Measurements from ENCODE around the gene MEG3. TPM values are rescaled to one million over a fixed set of nuclear protein-coding genes. Genes with fewer than 3 reads are reported as not detected.

The MEG3 gene
- total and polyA plus RNA-seq, 2 experiments from 2014 or later, result not detected

- no peaks in the 10 kb centered on the region for H4K20me1 ChIP-seq (replicated peaks; ENCODE audit: insufficient read depth)
- no peaks in the 10 kb centered on the region for H3K4me1 ChIP-seq (ENCODE audit: insufficient read depth)
- no peaks in the 10 kb centered on the region for H3F3A ChIP-seq (replicated peaks; ENCODE audit: low read depth)
- no peak overlapping the region for H2AFZ ChIP-seq
- TF ChIP-seq POLR2AphosphoS5 (IDR thresholded peaks at IDR 0.05; ENCODE audit: low read depth), result no peak
- TF ChIP-seq, protein P1, sequence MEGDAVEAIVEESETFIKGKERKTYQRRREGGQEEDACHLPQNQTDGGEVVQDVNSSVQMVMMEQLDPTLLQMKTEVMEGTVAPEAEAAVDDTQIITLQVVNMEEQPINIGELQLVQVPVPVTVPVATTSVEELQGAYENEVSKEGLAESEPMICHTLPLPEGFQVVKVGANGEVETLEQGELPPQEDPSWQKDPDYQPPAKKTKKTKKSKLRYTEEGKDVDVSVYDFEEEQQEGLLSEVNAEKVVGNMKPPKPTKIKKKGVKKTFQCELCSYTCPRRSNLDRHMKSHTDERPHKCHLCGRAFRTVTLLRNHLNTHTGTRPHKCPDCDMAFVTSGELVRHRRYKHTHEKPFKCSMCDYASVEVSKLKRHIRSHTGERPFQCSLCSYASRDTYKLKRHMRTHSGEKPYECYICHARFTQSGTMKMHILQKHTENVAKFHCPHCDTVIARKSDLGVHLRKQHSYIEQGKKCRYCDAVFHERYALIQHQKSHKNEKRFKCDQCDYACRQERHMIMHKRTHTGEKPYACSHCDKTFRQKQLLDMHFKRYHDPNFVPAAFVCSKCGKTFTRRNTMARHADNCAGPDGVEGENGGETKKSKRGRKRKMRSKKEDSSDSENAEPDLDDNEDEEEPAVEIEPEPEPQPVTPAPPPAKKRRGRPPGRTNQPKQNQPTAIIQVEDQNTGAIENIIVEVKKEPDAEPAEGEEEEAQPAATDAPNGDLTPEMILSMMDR (conservative IDR thresholded peaks at IDR 0.05; ENCODE audit: low read depth in 2 of 2), result no peak
- no peaks in the 10 kb centered on the region for H3K36me3 ChIP-seq (ENCODE audit: insufficient read depth)
- H3K27ac ChIP-seq (ENCODE audit: low read depth), result no peak overlapping the region
- peaks cover 11% of the 10 kb centered on the region for H3K36me3 Mint-ChIP-seq (ENCODE audit: low read depth)
- peaks cover 17% of the 10 kb centered on the region for H3K27me3 Mint-ChIP-seq (ENCODE audit: insufficient read depth, low read depth, poor library complexity)
- no peaks in the 10 kb centered on the region for H3K27me3 ChIP-seq (ENCODE audit: insufficient read depth)
- no peak overlapping the region for H3K4me2 ChIP-seq
- no peak overlapping the region for H3K27ac Mint-ChIP-seq
- H3K79me2 ChIP-seq (replicated peaks; ENCODE audit: insufficient read depth), result no peaks in the 10 kb centered on the region
- H3K4me3 ChIP-seq, result no peak overlapping the region
- no peaks in the 10 kb centered on the region for H3K9me2 ChIP-seq (ENCODE audit: insufficient read depth)
- no peak for ATAC-seq
- no peaks in the 10 kb centered on the region for H3K4me1 Mint-ChIP-seq
- DNase-seq (ENCODE audit: low spot score), result no peak
- peaks cover 24% of the 10 kb centered on the region for H3K9me3 Mint-ChIP-seq
- H3K4me3 Mint-ChIP-seq, result no peak overlapping the region
These were observed 50.1 kb downstream of the MEG3 start for GRCh38 chr14:100875861-100876590.

- Mint-ChIP-seq H3K4me1 (no peaks in the 10 kb centered on the region), H3K4me3 (no peak overlapping the region), H3K27ac (no peak overlapping the region), H3K36me3 (ENCODE audit: low read depth) (peaks cover 2% of the 10 kb centered on the region; the same call in 2 of the 3 replicates), H3K9me3 (peaks cover 19% of the 10 kb centered on the region), H3K27me3 (ENCODE audit: insufficient read depth, low read depth, poor library complexity) (peaks cover 10% of the 10 kb centered on the region)
- H3K79me2 ChIP-seq (replicated peaks; ENCODE audit: insufficient read depth), result no peaks in the 10 kb centered on the region
- H3K4me1 ChIP-seq (ENCODE audit: insufficient read depth), result no peaks in the 10 kb centered on the region
- no peaks in the 10 kb centered on the region for H4K20me1 ChIP-seq (replicated peaks; ENCODE audit: insufficient read depth)
- H3K27ac ChIP-seq (ENCODE audit: low read depth), result no peak overlapping the region
- H3K4me3 ChIP-seq, result no peak overlapping the region
- ATAC-seq (no peak), DNase-seq (ENCODE audit: low spot score) (no peak)
- TF ChIP-seq ZNF331 (CRISPR knock-in tag; IDR thresholded peaks at IDR 0.05; ENCODE audit: low read depth) (no peak), STAT1 (IDR thresholded peaks at IDR 0.05; ENCODE audit: unreplicated experiment) (no peak), NANOG (IDR thresholded peaks at IDR 0.05; ENCODE audit: borderline replicate concordance) (no peak), EZH2phosphoT487 (IDR thresholded peaks at IDR 0.05; ENCODE audit: unreplicated experiment) (no peak), JUNB (IDR thresholded peaks at IDR 0.05; ENCODE audit: unreplicated experiment) (no peak), CREB1 (CRISPR knock-in tag; IDR thresholded peaks at IDR 0.05; ENCODE audit: low read depth) (no peak), POLR2AphosphoS5 (IDR thresholded peaks at IDR 0.05; ENCODE audit: low read depth) (no peak)
- TF ChIP-seq, protein P2, sequence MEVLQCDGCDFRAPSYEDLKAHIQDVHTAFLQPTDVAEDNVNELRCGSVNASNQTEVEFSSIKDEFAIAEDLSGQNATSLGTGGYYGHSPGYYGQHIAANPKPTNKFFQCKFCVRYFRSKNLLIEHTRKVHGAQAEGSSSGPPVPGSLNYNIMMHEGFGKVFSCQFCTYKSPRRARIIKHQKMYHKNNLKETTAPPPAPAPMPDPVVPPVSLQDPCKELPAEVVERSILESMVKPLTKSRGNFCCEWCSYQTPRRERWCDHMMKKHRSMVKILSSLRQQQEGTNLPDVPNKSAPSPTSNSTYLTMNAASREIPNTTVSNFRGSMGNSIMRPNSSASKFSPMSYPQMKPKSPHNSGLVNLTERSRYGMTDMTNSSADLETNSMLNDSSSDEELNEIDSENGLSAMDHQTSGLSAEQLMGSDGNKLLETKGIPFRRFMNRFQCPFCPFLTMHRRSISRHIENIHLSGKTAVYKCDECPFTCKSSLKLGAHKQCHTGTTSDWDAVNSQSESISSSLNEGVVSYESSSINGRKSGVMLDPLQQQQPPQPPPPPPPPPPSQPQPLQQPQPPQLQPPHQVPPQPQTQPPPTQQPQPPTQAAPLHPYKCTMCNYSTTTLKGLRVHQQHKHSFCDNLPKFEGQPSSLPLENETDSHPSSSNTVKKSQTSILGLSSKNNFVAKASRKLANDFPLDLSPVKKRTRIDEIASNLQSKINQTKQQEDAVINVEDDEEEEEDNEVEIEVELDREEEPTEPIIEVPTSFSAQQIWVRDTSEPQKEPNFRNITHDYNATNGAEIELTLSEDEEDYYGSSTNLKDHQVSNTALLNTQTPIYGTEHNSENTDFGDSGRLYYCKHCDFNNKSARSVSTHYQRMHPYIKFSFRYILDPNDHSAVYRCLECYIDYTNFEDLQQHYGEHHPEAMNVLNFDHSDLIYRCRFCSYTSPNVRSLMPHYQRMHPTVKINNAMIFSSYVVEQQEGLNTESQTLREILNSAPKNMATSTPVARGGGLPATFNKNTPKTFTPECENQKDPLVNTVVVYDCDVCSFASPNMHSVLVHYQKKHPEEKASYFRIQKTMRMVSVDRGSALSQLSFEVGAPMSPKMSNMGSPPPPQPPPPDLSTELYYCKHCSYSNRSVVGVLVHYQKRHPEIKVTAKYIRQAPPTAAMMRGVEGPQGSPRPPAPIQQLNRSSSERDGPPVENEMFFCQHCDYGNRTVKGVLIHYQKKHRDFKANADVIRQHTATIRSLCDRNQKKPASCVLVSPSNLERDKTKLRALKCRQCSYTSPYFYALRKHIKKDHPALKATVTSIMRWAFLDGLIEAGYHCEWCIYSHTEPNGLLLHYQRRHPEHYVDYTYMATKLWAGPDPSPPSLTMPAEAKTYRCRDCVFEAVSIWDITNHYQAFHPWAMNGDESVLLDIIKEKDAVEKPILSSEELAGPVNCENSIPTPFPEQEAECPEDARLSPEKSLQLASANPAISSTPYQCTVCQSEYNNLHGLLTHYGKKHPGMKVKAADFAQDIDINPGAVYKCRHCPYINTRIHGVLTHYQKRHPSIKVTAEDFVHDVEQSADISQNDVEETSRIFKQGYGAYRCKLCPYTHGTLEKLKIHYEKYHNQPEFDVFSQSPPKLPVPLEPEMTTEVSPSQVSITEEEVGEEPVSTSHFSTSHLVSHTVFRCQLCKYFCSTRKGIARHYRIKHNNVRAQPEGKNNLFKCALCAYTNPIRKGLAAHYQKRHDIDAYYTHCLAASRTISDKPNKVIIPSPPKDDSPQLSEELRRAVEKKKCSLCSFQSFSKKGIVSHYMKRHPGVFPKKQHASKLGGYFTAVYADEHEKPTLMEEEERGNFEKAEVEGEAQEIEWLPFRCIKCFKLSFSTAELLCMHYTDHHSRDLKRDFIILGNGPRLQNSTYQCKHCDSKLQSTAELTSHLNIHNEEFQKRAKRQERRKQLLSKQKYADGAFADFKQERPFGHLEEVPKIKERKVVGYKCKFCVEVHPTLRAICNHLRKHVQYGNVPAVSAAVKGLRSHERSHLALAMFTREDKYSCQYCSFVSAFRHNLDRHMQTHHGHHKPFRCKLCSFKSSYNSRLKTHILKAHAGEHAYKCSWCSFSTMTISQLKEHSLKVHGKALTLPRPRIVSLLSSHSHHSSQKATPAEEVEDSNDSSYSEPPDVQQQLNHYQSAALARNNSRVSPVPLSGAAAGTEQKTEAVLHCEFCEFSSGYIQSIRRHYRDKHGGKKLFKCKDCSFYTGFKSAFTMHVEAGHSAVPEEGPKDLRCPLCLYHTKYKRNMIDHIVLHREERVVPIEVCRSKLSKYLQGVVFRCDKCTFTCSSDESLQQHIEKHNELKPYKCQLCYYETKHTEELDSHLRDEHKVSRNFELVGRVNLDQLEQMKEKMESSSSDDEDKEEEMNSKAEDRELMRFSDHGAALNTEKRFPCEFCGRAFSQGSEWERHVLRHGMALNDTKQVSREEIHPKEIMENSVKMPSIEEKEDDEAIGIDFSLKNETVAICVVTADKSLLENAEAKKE (CRISPR knock-in tag; IDR thresholded peaks at IDR 0.05), result no peak
- H3K27me3 ChIP-seq (ENCODE audit: insufficient read depth), result no peaks in the 10 kb centered on the region
- peaks cover 4% of the 10 kb centered on the region; the same call in 1 of the 2 replicates for H3K9me2 ChIP-seq (ENCODE audit: insufficient read depth)
- no peaks in the 10 kb centered on the region for H3K36me3 ChIP-seq (ENCODE audit: insufficient read depth)
- H2AFZ ChIP-seq, result no peak overlapping the region
- no peak overlapping the region for H3K4me2 ChIP-seq
- no peaks in the 10 kb centered on the region for H3F3A ChIP-seq (replicated peaks; ENCODE audit: low read depth)
These were observed 52.6 kb downstream of the MEG3 start for GRCh38 chr14:100878271-100879146.

All from GM23338 (cell line).